ENCODE measurements around the gene PLPP2.

DNA sequence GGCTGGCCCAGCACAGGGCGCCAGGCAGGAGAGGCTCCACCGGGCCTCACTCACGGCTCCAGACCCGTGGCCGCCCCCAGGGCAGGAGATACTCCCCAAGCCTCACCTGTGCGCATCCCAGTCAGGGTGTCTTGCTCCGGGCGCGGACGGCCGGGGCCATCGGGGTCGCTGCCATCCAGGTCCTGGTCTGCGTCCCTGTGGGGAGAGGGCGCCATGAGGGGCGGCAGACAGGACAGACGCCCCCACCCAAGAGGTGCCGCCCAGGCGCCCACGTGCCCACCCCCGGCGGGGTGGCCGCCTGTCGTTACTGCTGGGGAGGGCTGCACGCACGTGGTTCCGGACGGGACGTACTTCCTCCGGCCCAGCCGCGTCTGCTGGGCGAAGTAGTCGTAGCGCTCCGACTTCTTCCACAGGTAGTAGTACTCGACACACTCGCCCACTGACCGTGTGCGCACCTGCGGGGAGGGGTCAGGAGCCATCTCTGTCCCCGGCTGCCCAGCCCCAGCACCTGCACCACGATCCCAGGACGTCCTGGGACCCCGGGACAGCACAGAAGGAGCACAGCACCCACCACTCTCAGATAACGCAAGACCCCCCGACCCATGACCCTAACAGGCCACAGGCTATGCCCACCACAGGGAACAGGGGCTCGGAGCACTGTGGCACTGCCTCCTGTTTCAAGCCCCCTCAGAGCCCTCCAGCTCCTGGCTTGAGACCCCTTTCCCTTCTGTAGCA lies 17.4 kb upstream of the PLPP2 start:
- TF ChIP-seq, protein P1, sequence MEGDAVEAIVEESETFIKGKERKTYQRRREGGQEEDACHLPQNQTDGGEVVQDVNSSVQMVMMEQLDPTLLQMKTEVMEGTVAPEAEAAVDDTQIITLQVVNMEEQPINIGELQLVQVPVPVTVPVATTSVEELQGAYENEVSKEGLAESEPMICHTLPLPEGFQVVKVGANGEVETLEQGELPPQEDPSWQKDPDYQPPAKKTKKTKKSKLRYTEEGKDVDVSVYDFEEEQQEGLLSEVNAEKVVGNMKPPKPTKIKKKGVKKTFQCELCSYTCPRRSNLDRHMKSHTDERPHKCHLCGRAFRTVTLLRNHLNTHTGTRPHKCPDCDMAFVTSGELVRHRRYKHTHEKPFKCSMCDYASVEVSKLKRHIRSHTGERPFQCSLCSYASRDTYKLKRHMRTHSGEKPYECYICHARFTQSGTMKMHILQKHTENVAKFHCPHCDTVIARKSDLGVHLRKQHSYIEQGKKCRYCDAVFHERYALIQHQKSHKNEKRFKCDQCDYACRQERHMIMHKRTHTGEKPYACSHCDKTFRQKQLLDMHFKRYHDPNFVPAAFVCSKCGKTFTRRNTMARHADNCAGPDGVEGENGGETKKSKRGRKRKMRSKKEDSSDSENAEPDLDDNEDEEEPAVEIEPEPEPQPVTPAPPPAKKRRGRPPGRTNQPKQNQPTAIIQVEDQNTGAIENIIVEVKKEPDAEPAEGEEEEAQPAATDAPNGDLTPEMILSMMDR (conservative IDR thresholded peaks at IDR 0.05; ENCODE audit: low read length) = no peak
- no peak for TF ChIP-seq EZH2phosphoT487 (IDR thresholded peaks at IDR 0.05; ENCODE audit: borderline replicate concordance, low read depth, low read length)

All from OCI-LY7 (cell line).